Panc1 (cell line): Measurements from ENCODE around the gene ARL2. TPM values are rescaled to one million over a fixed set of nuclear protein-coding genes. Genes with fewer than 3 reads are reported as not detected.

Source experiments
- ATAC-seq: fragments of 200-7000 bp; cut with Tn5 transposase; 2 replicates; pipeline ENCODE4 v1.9.1; 2020; ENCODE audit warnings: mild to moderate bottlenecking, moderate library complexity
- BruUV-seq: library from RNA; stranded (reverse); fragments of 400-500 nt; replicated peaks from 2 replicates; lab custom pipeline; 2021; lab: Mats Ljungman, UMichigan
- CTCF ChIA-PET: fragments of 300-600 bp; sonication (Branson Sonifier 250); formaldehyde crosslinking; loops from one replicate; lab custom pipeline; 2022; ENCODE audit warnings: antibody characterized with exemption; lab: Charles Lee
- POLR2A ChIA-PET: fragments of 300-600 bp; sonication (Branson Sonifier 250); formaldehyde crosslinking; loops from one replicate; lab custom pipeline; 2022; ENCODE audit warnings: antibody characterized with exemption; lab: Charles Lee
- DNase-seq: peaks from one replicate; pipeline ENCODE4 v3.0.0-alpha.2; 2010; ENCODE audit warnings: low read depth, low spot score
- H3K27ac ChIP-seq: 2 replicates; pipeline ENCODE4 v1.5.1; 2011; ENCODE audit warnings: mild to moderate bottlenecking, low read length, inconsistent platforms
- H3K27me3 ChIP-seq: fragments of 200-500 bp; sonication (Bioruptor generic); 2 replicates; pipeline ENCODE4 v1.6.0; 2014; ENCODE audit warnings: low read length, inconsistent platforms; ENCODE audit not compliant: control insufficient read depth, insufficient read depth
- H3K36me3 ChIP-seq: fragments of 200-500 bp; sonication (Bioruptor generic); 2 replicates; pipeline ENCODE4 v1.5.1; 2014; ENCODE audit warnings: inconsistent platforms, mild to moderate bottlenecking, low read length, moderate library complexity; ENCODE audit not compliant: control insufficient read depth, insufficient read depth
- H3K4me1 ChIP-seq: 2 replicates; pipeline ENCODE4 v1.5.1; 2011; ENCODE audit warnings: inconsistent platforms, mild to moderate bottlenecking, low read length, moderate library complexity; ENCODE audit not compliant: control insufficient read depth, insufficient read depth
- H3K4me3 ChIP-seq, 2 experiments: 2 replicates each; pipeline ENCODE4 v1.5.1; 2011 to 2012; ENCODE audit warnings: low read depth in 2 of 2, low read length in 2 of 2, mild to moderate bottlenecking in 2 of 2, inconsistent platforms in 1 of 2, moderate library complexity in 1 of 2
- H3K9me3 ChIP-seq: fragments of 200-500 bp; sonication (Bioruptor generic); 2 replicates; pipeline ENCODE4 v1.5.1; 2014; ENCODE audit warnings: low read depth, mild to moderate bottlenecking, inconsistent platforms, low read length, moderate library complexity; ENCODE audit not compliant: control insufficient read depth, insufficient read depth
- POLR2AphosphoS5 ChIP-seq: IDR thresholded peaks from 2 replicates; pipeline ENCODE4 v1.6.1; 2012; ENCODE audit warnings: mild to moderate bottlenecking, low read depth, low read length, moderate library complexity
- SIN3A ChIP-seq: IDR thresholded peaks from 2 replicates; pipeline ENCODE4 v1.6.1; 2012; ENCODE audit warnings: low read depth, mild to moderate bottlenecking, low read length, moderate library complexity, borderline replicate concordance; ENCODE audit not compliant: insufficient read depth
- TCF7L2 ChIP-seq: IDR thresholded peaks from 2 replicates; pipeline ENCODE4 v1.6.1; 2011; ENCODE audit warnings: mild to moderate bottlenecking, low read depth, low read length, inconsistent platforms
- in situ Hi-C: cut with HindIII; loops from 2 replicates; pipeline ENCODE4 v1.10.0; 2016; ENCODE audit warnings: low sequenced_read_pairs, low pct_unique_long_range_greater_than_20kb
- intact Hi-C: fragments of 100-400 bp; cut with micrococcal nuclease; formaldehyde crosslinking; loops from one replicate; pipeline ENCODE4 v1.10.0; 2022; ENCODE audit not compliant: unreplicated experiment
- total RNA-seq: library from RNA; stranded (reverse); gene quantifications from one replicate; pipeline ENCODE4 v1.2.1, GENCODE V29; 2021; ENCODE audit not compliant: unreplicated experiment
- TF ChIP-seq, protein P1 (sequence below): fragments of 450-650 bp; IDR thresholded peaks from 2 replicates; pipeline ENCODE4 v1.5.1; 2017; ENCODE audit warnings: mild to moderate bottlenecking
- TF ChIP-seq, protein P2 (sequence below), 2 experiments: IDR thresholded peaks; 2 replicates each; pipeline ENCODE4 v1.6.1; 2011 to 2012; ENCODE audit warnings: low read depth in 2 of 2, control low read depth in 1 of 2, low read length in 1 of 2, mild to moderate bottlenecking in 1 of 2, moderate library complexity in 1 of 2; ENCODE audit not compliant: insufficient read depth in 1 of 2

ARL2 gene
- total RNA-seq, 1 experiment from 2014 or later, result 177 TPM

DNA sequence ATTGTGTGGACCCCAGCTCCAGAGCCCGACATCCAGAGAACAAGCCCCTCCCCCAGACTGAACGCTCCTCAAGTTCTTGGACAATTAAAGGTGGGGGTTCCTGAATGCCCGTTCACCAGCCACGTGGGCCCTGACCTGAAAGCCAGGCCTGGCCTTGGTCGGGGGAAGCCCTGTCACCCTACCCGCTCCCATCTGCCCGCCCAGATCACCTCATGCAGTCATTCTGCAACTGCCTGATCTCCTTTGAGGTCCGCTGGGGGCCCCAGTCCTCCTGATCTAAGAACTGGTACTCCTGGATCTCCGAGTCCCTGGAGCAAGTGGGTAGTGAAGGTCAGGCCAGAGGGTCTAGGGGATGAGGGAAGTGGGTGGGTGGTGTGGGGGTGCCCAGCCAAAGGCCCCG is 53.5 kb downstream of the ARL2 start:
- Histone ChIP-seq H3K9me3 (no peaks in the 10 kb centered on the region), H3K27ac (no peak overlapping the region), H3K4me3 (no peak overlapping the region), H3K36me3 (no peaks in the 10 kb centered on the region), H3K27me3 (no peaks in the 10 kb centered on the region), H3K4me1 (no peaks in the 10 kb centered on the region)
- in situ Hi-C loops (no loop called here), intact Hi-C loops (no loop called here)
- BruUV-seq, result no TSS peak
- ChIA-PET POLR2A (no interaction called here), CTCF (no interaction called here)
- TF ChIP-seq SIN3A, result no peak
- TF ChIP-seq, protein P1, sequence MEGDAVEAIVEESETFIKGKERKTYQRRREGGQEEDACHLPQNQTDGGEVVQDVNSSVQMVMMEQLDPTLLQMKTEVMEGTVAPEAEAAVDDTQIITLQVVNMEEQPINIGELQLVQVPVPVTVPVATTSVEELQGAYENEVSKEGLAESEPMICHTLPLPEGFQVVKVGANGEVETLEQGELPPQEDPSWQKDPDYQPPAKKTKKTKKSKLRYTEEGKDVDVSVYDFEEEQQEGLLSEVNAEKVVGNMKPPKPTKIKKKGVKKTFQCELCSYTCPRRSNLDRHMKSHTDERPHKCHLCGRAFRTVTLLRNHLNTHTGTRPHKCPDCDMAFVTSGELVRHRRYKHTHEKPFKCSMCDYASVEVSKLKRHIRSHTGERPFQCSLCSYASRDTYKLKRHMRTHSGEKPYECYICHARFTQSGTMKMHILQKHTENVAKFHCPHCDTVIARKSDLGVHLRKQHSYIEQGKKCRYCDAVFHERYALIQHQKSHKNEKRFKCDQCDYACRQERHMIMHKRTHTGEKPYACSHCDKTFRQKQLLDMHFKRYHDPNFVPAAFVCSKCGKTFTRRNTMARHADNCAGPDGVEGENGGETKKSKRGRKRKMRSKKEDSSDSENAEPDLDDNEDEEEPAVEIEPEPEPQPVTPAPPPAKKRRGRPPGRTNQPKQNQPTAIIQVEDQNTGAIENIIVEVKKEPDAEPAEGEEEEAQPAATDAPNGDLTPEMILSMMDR, result no peak
- TF ChIP-seq, protein P2, sequence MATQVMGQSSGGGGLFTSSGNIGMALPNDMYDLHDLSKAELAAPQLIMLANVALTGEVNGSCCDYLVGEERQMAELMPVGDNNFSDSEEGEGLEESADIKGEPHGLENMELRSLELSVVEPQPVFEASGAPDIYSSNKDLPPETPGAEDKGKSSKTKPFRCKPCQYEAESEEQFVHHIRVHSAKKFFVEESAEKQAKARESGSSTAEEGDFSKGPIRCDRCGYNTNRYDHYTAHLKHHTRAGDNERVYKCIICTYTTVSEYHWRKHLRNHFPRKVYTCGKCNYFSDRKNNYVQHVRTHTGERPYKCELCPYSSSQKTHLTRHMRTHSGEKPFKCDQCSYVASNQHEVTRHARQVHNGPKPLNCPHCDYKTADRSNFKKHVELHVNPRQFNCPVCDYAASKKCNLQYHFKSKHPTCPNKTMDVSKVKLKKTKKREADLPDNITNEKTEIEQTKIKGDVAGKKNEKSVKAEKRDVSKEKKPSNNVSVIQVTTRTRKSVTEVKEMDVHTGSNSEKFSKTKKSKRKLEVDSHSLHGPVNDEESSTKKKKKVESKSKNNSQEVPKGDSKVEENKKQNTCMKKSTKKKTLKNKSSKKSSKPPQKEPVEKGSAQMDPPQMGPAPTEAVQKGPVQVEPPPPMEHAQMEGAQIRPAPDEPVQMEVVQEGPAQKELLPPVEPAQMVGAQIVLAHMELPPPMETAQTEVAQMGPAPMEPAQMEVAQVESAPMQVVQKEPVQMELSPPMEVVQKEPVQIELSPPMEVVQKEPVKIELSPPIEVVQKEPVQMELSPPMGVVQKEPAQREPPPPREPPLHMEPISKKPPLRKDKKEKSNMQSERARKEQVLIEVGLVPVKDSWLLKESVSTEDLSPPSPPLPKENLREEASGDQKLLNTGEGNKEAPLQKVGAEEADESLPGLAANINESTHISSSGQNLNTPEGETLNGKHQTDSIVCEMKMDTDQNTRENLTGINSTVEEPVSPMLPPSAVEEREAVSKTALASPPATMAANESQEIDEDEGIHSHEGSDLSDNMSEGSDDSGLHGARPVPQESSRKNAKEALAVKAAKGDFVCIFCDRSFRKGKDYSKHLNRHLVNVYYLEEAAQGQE (IDR thresholded peaks at IDR 0.05; ENCODE audit: insufficient read depth in 1 of 2, low read depth in 2 of 2, low read length in 1 of 2), result no peak
- TF ChIP-seq POLR2AphosphoS5, result no peak
- TF ChIP-seq TCF7L2, result no peak
- DNase-seq (no peak), ATAC-seq (no peak)

DNA sequence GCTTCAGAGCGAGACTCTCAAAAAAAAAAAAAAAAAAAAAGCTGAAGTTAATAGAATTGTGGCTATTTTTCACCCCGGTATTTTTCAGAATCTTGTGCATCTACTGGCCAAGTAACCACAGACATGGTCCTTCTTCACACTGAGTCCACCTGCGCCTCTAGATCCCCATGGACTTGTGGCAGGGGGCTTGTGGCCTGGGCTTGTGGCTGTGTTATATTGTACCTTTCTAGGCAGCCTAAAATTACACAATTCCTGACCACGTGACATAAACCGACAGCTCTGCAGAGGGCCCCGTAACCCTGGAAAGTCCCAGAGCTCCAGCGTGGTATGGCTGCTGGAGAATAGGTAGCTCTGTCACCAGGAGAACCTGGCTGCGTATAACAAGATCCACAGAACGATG is 55.3 kb downstream of the ARL2 start:
- CTCF ChIA-PET, result interaction anchor here (0.8 kb wide), 1 partner anchor 10 kb away, joined by 3 read pairs; no protein-coding TSS in a partner anchor
- H3K36me3 ChIP-seq, result no peaks in the 10 kb centered on the region

More for the DNA sequence above, 55.3 kb downstream of the ARL2 start:
- Histone ChIP-seq H3K27me3 (no peaks in the 10 kb centered on the region), H3K4me1 (no peaks in the 10 kb centered on the region), H3K4me3 (no peak overlapping the region), H3K9me3 (no peaks in the 10 kb centered on the region), H3K27ac (no peak overlapping the region)
- intact Hi-C loops (no loop called here), in situ Hi-C loops (no loop called here)
- DNase-seq, result no peak
- ATAC-seq, result no peak
- POLR2A ChIA-PET, result no interaction called here
- TF ChIP-seq, protein P1, result no peak
- TF ChIP-seq TCF7L2 (no peak), POLR2AphosphoS5 (no peak), SIN3A (no peak)
- TF ChIP-seq, protein P2 (IDR thresholded peaks at IDR 0.05; ENCODE audit: insufficient read depth in 1 of 2, low read depth in 2 of 2, low read length in 1 of 2), result no peak
- no TSS peak for BruUV-seq
